22Rv1 (cell line): ENCODE data around the gene ADCY2.

ENCODE experiments used
- H3K27ac ChIP-seq: fragments of 450-650 bp; 2 replicates; pipeline ENCODE4 v1.5.1; 2017
- CTCF ChIP-seq: fragments of 450-650 bp; IDR thresholded peaks from 2 replicates; pipeline ENCODE4 v1.5.1; 2017; ENCODE audit warnings: mild to moderate bottlenecking
- ZFX ChIP-seq: fragments of 450-650 bp; IDR thresholded peaks from 2 replicates; pipeline ENCODE4 v1.6.1; 2017; ENCODE audit warnings: antibody characterized with exemption, borderline replicate concordance

Gene ADCY2

GRCh38 chr5:7866196-7866595 is 470.3 kb downstream of the ADCY2 start:
- TF ChIP-seq CTCF (no peak), ZFX (no peak)
- no peak overlapping the region for H3K27ac ChIP-seq

- no peak overlapping the region for H3K27ac ChIP-seq
- TF ChIP-seq ZFX (no peak), CTCF (no peak)
Measured at GRCh38 chr5:7867260-7867659, 471.3 kb downstream of the ADCY2 start.

GRCh38 chr5:7868427-7868772 is 472.5 kb downstream of the ADCY2 start:
- H3K27ac ChIP-seq = peak overlapping the region; percentile 53
- TF ChIP-seq CTCF (no peak), ZFX (no peak)

- no peak for TF ChIP-seq ZFX
- no peak for TF ChIP-seq CTCF
- H3K27ac ChIP-seq = peak within 1 kb of the TSS; percentile 53
Measured at GRCh38 chr5:7868773-7869473, 473.0 kb downstream of the ADCY2 start, which contains the start of the genes FASTKD3 and MTRR. Gene FASTKD3 (minus strand): TSS chr5:7869031. CDS start chr5:7868083, 948 bp downstream. Gene MTRR (plus strand): TSS chr5:7869148. CDS start chr5:7870795, 1,647 bp downstream.

- peak overlapping the region; percentile 53 for H3K27ac ChIP-seq
- TF ChIP-seq CTCF (no peak), ZFX (no peak)
Measured at GRCh38 chr5:7869474-7870136, 473.7 kb downstream of the ADCY2 start.

- H3K27ac ChIP-seq = no peak overlapping the region
- no peak for TF ChIP-seq CTCF
- no peak for TF ChIP-seq ZFX
Measured at GRCh38 chr5:7871653-7872052, 475.7 kb downstream of the ADCY2 start.

GRCh38 chr5:7872517-7873130 is 476.7 kb downstream of the ADCY2 start:
- TF ChIP-seq ZFX = no peak
- H3K27ac ChIP-seq = no peak overlapping the region
